A673 (cell line): ENCODE data around the gene ARHGAP45.

Experiments
- EZH2 ChIP-seq: fragments of 200-600 bp; sonication (generic); IDR thresholded peaks from 2 replicates; pipeline ENCODE4 v1.6.1; 2017; ENCODE audit warnings: borderline replicate concordance, low read depth, mild to moderate bottlenecking, mixed read lengths, antibody characterized with exemption, low read length; ENCODE audit not compliant: poor library complexity, severe bottlenecking
- TF ChIP-seq, protein P1 (sequence below): fragments of 300-800, 200-600 bp; sonication (generic); conservative IDR thresholded peaks from 2 replicates; pipeline ENCODE4 v1.5.1; 2017; ENCODE audit warnings: low read depth, mild to moderate bottlenecking, antibody characterized with exemption, low read length, moderate library complexity, mixed read lengths

DNA sequence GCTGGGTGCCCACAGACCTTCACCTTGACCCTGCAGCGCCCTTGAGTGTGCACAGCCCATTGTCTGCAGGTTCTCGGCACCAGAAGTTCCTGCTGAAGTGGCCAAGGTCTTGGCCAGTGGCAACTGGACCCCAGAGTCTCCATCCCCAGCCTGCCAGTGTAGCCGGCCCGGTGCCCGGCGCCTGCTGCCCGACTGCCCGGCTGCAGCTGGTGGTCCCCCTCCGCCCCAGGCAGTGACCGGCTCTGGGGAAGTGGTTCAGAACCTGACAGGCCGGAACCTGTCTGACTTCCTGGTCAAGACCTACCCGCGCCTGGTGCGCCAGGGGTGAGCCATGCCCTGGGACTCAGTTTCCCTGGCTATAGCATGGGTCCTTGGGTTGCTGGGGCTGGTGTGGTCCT lies 11.9 kb upstream of the ARHGAP45 start:
- TF ChIP-seq, protein P1, sequence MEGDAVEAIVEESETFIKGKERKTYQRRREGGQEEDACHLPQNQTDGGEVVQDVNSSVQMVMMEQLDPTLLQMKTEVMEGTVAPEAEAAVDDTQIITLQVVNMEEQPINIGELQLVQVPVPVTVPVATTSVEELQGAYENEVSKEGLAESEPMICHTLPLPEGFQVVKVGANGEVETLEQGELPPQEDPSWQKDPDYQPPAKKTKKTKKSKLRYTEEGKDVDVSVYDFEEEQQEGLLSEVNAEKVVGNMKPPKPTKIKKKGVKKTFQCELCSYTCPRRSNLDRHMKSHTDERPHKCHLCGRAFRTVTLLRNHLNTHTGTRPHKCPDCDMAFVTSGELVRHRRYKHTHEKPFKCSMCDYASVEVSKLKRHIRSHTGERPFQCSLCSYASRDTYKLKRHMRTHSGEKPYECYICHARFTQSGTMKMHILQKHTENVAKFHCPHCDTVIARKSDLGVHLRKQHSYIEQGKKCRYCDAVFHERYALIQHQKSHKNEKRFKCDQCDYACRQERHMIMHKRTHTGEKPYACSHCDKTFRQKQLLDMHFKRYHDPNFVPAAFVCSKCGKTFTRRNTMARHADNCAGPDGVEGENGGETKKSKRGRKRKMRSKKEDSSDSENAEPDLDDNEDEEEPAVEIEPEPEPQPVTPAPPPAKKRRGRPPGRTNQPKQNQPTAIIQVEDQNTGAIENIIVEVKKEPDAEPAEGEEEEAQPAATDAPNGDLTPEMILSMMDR: no peak
- no peak for TF ChIP-seq EZH2
